Activated T-helper 17 cell treated with anti-CD3 and anti-CD28 coated beads, Interleukin-2, amount 50 U/mL, for 72 hours (primary cell): ENCODE measurements around the gene CNDP1. TPM values are rescaled to one million over a fixed set of nuclear protein-coding genes. Genes with fewer than 3 reads are reported as not detected.
"Not testable (repeated sequence)": the region's sequence is repeated elsewhere in the genome, so short reads cannot be mapped to it uniquely, and the experiment has no call there.

Source experiments
- ATAC-seq: fragments of 150-1000 bp; cut with Tn5 transposase; replicated peaks from 2 replicates; pipeline ENCODE4 v1.10.0; 2021; ENCODE audit warnings: mild to moderate bottlenecking, moderate library complexity
- H3K27ac Mint-ChIP-seq: one replicate; pipeline ENCODE4 v1.8.0; 2022; ENCODE audit warnings: mixed read lengths
- H3K27me3 Mint-ChIP-seq: one replicate; pipeline ENCODE4 v1.8.0; 2022; ENCODE audit warnings: mixed read lengths
- H3K36me3 Mint-ChIP-seq: one replicate; pipeline ENCODE4 v1.8.0; 2022; ENCODE audit warnings: low read depth, mild to moderate bottlenecking, mixed read lengths
- H3K4me1 Mint-ChIP-seq: one replicate; pipeline ENCODE4 v1.8.0; 2022; ENCODE audit warnings: mixed read lengths
- H3K4me3 Mint-ChIP-seq: one replicate; pipeline ENCODE4 v1.8.0; 2022; ENCODE audit warnings: mild to moderate bottlenecking, mixed read lengths
- H3K9me3 Mint-ChIP-seq: one replicate; pipeline ENCODE4 v1.8.0; 2022; ENCODE audit warnings: mixed read lengths
- total RNA-seq, 2 donors: library from RNA; stranded (reverse); gene quantifications; one replicate each; pipeline ENCODE4 v1.2.3, GENCODE V29; 2022

Gene CNDP1
- total RNA-seq, 2 donors from 2014 or later, result 0.26 TPM; not detected in 1

- no peak overlapping the region for H3K27ac Mint-ChIP-seq
- no peaks in the 10 kb centered on the region for H3K4me1 Mint-ChIP-seq
- no peak overlapping the region for H3K4me3 Mint-ChIP-seq
- no peak for ATAC-seq
- H3K27me3 Mint-ChIP-seq, result no peaks in the 10 kb centered on the region
- H3K36me3 Mint-ChIP-seq, result peaks cover 44% of the 10 kb centered on the region
- H3K9me3 Mint-ChIP-seq, result no peaks in the 10 kb centered on the region
Observed at GRCh38 chr18:74522635-74523548, 11.4 kb upstream of the CNDP1 start.

DNA sequence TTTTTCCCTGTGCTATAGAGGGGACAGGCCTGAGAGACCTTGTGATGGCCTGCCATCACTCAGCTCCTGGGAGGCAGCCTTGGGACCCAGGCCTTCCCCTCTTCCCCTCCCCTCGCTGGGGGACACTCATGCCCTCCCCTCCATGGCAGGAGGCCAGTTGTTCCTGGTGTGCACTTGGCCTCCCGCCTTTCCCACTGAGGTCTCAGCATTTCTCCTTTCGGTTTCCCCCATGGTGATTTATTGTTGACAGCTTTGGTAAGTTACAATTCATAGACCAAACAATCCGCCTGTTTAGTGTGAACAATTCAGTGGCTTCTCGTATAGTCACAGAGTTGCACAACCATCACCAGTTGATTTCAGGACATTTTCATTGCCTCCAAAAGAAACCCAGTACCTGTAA is 10.2 kb upstream of the CNDP1 start:
- no peak for ATAC-seq
- Mint-ChIP-seq H3K27me3 (no peaks in the 10 kb centered on the region), H3K27ac (no peak overlapping the region), H3K4me3 (no peak overlapping the region), H3K36me3 (peaks cover 32% of the 10 kb centered on the region), H3K9me3 (no peaks in the 10 kb centered on the region), H3K4me1 (no peaks in the 10 kb centered on the region)

- ATAC-seq, H3K4me3 Mint-ChIP-seq, H3K9me3 Mint-ChIP-seq, H3K27ac Mint-ChIP-seq, H3K4me1 Mint-ChIP-seq, H3K27me3 Mint-ChIP-seq: not testable (repeated sequence)
- H3K36me3 Mint-ChIP-seq, result peaks cover 23% of the 10 kb centered on the region
Observed at GRCh38 chr18:74524915-74525314, 9.4 kb upstream of the CNDP1 start.

DNA sequence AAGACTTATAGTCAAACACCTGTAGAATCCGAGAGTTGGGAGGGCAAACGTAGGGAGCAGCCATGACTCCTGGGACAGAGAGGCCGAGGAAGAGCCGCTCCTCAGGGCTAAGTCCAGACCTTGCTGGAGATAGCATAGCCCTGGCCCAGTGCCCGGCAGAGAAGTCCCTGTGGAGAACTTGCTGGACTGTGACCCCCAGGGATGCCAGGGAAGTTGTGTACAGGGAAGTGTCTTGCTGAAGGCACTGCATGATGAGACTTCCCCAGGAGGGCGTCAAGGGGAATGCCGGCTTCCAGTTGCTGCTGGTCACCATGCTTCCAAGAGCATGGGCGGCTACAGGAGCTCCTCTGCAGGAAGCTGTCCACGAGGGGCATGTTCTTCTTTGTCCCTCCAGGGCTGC is 8.6 kb upstream of the CNDP1 start:
- no peaks in the 10 kb centered on the region for H3K27me3 Mint-ChIP-seq
- ATAC-seq, result no peak
- H3K36me3 Mint-ChIP-seq, result peaks cover 15% of the 10 kb centered on the region
- H3K27ac Mint-ChIP-seq, result no peak overlapping the region
- H3K9me3 Mint-ChIP-seq, result no peaks in the 10 kb centered on the region
- no peak overlapping the region for H3K4me3 Mint-ChIP-seq
- H3K4me1 Mint-ChIP-seq, result no peaks in the 10 kb centered on the region

GRCh38 chr18:74526488-74526887 is 7.8 kb upstream of the CNDP1 start:
- H3K27me3 Mint-ChIP-seq, result no peaks in the 10 kb centered on the region
- H3K4me3 Mint-ChIP-seq, result no peak overlapping the region
- peaks cover 8% of the 10 kb centered on the region for H3K36me3 Mint-ChIP-seq
- no peak for ATAC-seq
- H3K27ac Mint-ChIP-seq, result no peak overlapping the region
- no peaks in the 10 kb centered on the region for H3K9me3 Mint-ChIP-seq
- H3K4me1 Mint-ChIP-seq, result no peaks in the 10 kb centered on the region

DNA sequence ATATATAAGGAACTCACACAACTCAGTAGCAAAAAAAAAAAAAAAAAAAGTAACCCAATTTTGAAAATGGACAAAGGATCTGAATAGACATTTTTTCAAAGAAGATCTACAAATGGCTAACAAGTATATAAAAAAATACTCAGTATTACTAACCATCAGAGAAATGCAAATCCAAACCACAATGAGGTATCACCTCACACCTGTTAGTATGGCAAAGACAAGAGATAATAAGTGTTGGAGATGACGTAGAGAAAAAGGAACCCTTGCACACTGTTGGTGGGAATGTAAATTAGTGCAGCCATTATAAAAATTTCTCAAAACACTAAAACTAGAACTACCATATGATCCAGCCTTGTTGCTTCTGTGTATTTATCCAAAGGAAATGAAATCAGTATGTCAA is 5.8 kb upstream of the CNDP1 start:
- no peak for ATAC-seq
- no peaks in the 10 kb centered on the region for H3K4me1 Mint-ChIP-seq
- no peaks in the 10 kb centered on the region for H3K27me3 Mint-ChIP-seq
- H3K36me3 Mint-ChIP-seq, result no peaks in the 10 kb centered on the region
- H3K4me3 Mint-ChIP-seq, result no peak overlapping the region
- no peaks in the 10 kb centered on the region for H3K9me3 Mint-ChIP-seq
- no peak overlapping the region for H3K27ac Mint-ChIP-seq

DNA sequence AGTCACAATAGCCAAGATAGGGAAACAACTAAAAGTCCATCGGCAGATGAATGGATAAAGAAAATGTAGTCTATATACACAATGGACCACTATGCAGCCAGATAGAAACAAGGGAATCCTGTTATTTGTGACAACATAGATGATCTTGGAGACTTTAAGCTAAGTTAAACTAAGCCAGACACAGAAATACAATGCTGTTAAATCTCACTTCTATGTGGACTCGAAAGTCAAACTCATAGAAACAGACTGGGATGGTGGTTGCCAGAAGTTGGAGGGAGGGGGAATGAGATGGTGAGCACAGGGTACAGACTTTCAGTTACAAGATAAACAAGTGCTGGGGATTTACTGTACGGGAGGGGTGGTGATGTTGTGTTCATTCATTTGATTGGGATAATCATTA is 5.4 kb upstream of the CNDP1 start:
- H3K9me3 Mint-ChIP-seq, result no peaks in the 10 kb centered on the region
- no peaks in the 10 kb centered on the region for H3K4me1 Mint-ChIP-seq

GRCh38 chr18:74529378-74529777 is 4.9 kb upstream of the CNDP1 start:
- no peak for ATAC-seq
- H3K4me3 Mint-ChIP-seq, result no peak overlapping the region
- H3K27ac Mint-ChIP-seq, result no peak overlapping the region
- H3K4me1 Mint-ChIP-seq, result no peaks in the 10 kb centered on the region
- H3K36me3 Mint-ChIP-seq, result no peaks in the 10 kb centered on the region
- H3K27me3 Mint-ChIP-seq, result no peaks in the 10 kb centered on the region
- H3K9me3 Mint-ChIP-seq, result no peaks in the 10 kb centered on the region

More for the DNA sequence above, 5.4 kb upstream of the CNDP1 start:
- Mint-ChIP-seq H3K4me3 (no peak overlapping the region), H3K27me3 (no peaks in the 10 kb centered on the region), H3K36me3 (no peaks in the 10 kb centered on the region), H3K27ac (no peak overlapping the region)
- ATAC-seq, result no peak

DNA sequence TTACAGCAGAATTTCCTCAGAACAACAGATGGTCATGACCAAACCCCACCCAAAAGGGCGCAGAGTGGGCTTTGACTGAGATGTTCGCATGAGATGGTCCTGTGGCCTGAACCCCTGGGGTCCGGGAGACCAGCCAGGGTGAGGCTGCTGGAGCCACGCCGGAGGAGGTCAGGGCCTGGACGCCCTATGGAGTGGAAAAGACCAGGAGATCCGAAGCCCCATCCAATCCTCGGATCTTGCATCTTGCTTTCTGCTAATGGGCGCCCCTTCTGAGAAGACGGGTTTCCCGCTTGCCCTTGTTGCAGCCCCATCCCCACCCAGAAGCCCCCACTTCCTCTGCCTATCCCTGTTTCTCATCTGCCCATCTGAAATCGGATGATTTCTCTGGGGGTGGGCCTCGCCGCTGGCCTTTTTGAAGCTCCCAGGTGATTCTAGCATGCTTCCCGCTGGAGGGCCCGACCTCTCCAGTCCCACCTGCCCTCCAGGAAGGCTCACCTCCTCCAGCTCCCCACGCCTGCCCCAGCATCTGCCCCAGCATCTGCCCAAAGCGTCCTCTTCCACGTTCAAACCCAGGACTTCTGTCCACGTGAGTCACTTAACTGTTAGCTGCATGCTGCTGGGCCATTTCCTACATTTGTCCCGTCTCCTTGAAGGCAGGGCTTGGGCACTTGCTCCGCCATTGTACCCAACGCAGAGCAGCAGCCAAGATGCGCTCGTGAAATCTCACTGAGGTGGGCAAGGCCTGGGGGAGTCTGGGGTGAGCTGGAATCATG is 4.3 kb upstream of the CNDP1 start:
- Mint-ChIP-seq H3K27ac (no peak overlapping the region), H3K9me3 (no peaks in the 10 kb centered on the region), H3K36me3 (no peaks in the 10 kb centered on the region), H3K4me3 (no peak overlapping the region), H3K4me1 (no peaks in the 10 kb centered on the region), H3K27me3 (no peaks in the 10 kb centered on the region)
- no peak for ATAC-seq

GRCh38 chr18:74530584-74530862 is 3.8 kb upstream of the CNDP1 start:
- Mint-ChIP-seq H3K9me3 (no peaks in the 10 kb centered on the region), H3K4me3 (no peak overlapping the region), H3K36me3 (no peaks in the 10 kb centered on the region), H3K27ac (no peak overlapping the region), H3K4me1 (no peaks in the 10 kb centered on the region), H3K27me3 (no peaks in the 10 kb centered on the region)
- no peak for ATAC-seq

- no peak for ATAC-seq
- Mint-ChIP-seq H3K27ac (no peak overlapping the region), H3K4me1 (no peaks in the 10 kb centered on the region), H3K4me3 (no peak overlapping the region), H3K36me3 (no peaks in the 10 kb centered on the region), H3K9me3 (no peaks in the 10 kb centered on the region), H3K27me3 (no peaks in the 10 kb centered on the region)
Observed at GRCh38 chr18:74531043-74531442, 3.3 kb upstream of the CNDP1 start.

GRCh38 chr18:74532511-74533025 is 1.7 kb upstream of the CNDP1 start:
- ATAC-seq, result no peak
- H3K27me3 Mint-ChIP-seq, result no peaks in the 10 kb centered on the region
- H3K4me3 Mint-ChIP-seq, result no peak overlapping the region
- no peaks in the 10 kb centered on the region for H3K4me1 Mint-ChIP-seq
- no peaks in the 10 kb centered on the region for H3K36me3 Mint-ChIP-seq
- no peaks in the 10 kb centered on the region for H3K9me3 Mint-ChIP-seq
- no peak overlapping the region for H3K27ac Mint-ChIP-seq

- Mint-ChIP-seq H3K4me3 (no peak overlapping the region), H3K27ac (no peak overlapping the region), H3K9me3 (no peaks in the 10 kb centered on the region), H3K27me3 (no peaks in the 10 kb centered on the region), H3K36me3 (no peaks in the 10 kb centered on the region), H3K4me1 (no peaks in the 10 kb centered on the region)
- ATAC-seq, result no peak
Observed at GRCh38 chr18:74533666-74534065, 634 bp upstream of the CNDP1 start.

GRCh38 chr18:74534981-74535649 is 815 bp downstream of the CNDP1 start:
- H3K27ac Mint-ChIP-seq, result no peak overlapping the region
- H3K9me3 Mint-ChIP-seq, result no peaks in the 10 kb centered on the region
- no peaks in the 10 kb centered on the region for H3K4me1 Mint-ChIP-seq
- H3K36me3 Mint-ChIP-seq, result no peaks in the 10 kb centered on the region
- no peaks in the 10 kb centered on the region for H3K27me3 Mint-ChIP-seq
- no peak for ATAC-seq
- no peak overlapping the region for H3K4me3 Mint-ChIP-seq

GRCh38 chr18:74539289-74539688 is 5.0 kb downstream of the CNDP1 start:
- no peak overlapping the region for H3K27ac Mint-ChIP-seq
- H3K9me3 Mint-ChIP-seq, result no peaks in the 10 kb centered on the region
- no peak overlapping the region for H3K4me3 Mint-ChIP-seq
- H3K36me3 Mint-ChIP-seq, result no peaks in the 10 kb centered on the region
- no peaks in the 10 kb centered on the region for H3K27me3 Mint-ChIP-seq
- no peaks in the 10 kb centered on the region for H3K4me1 Mint-ChIP-seq
- ATAC-seq, result no peak
